Smooth muscle cell (in vitro differentiated cells): Measurements from ENCODE around the gene ACP2. TPM values are rescaled to one million over a fixed set of nuclear protein-coding genes. Genes with fewer than 3 reads are reported as not detected.
A peak's percentile ranks its signal among the peaks of the same experiment; 100 is the strongest.

Experiments used
- DNase-seq: peaks from one replicate; lab custom pipeline; 2025; ENCODE audit not compliant: unreplicated experiment; lab: John Stamatoyannopoulos, UW
- H2AFZ ChIP-seq: fragments of 200-600 bp; sonication (generic); 2 replicates; pipeline ENCODE4 v1.6.0; 2016; ENCODE audit warnings: antibody characterized with exemption, low read depth, mild to moderate bottlenecking
- H3F3A ChIP-seq: fragments of 200-600 bp; sonication (generic); 2 replicates; pipeline ENCODE4 v1.6.0; 2017; ENCODE audit warnings: antibody characterized with exemption, low read depth
- H3K27ac ChIP-seq: fragments of 200-600 bp; sonication (generic); 2 replicates; pipeline ENCODE4 v1.5.1; 2016; ENCODE audit warnings: low read depth, mild to moderate bottlenecking
- H3K27me3 ChIP-seq: fragments of 200-600 bp; sonication (generic); 2 replicates; pipeline ENCODE4 v1.6.1; 2016; ENCODE audit warnings: low read depth, mild to moderate bottlenecking
- H3K36me3 ChIP-seq: fragments of 200-600 bp; sonication (generic); 2 replicates; pipeline ENCODE4 v1.5.1; 2016; ENCODE audit warnings: low read depth
- H3K4me1 ChIP-seq: fragments of 200-600 bp; sonication (generic); 2 replicates; pipeline ENCODE4 v1.5.1; 2016; ENCODE audit warnings: low read depth
- H3K4me2 ChIP-seq: fragments of 200-600 bp; sonication (generic); 2 replicates; pipeline ENCODE4 v1.6.0; 2016; ENCODE audit warnings: mild to moderate bottlenecking
- H3K4me3 ChIP-seq: fragments of 200-600 bp; sonication (generic); 2 replicates; pipeline ENCODE4 v1.5.1; 2016; ENCODE audit warnings: mild to moderate bottlenecking
- H3K79me2 ChIP-seq: fragments of 200-600 bp; sonication (generic); 2 replicates; pipeline ENCODE4 v1.6.0; 2016; ENCODE audit warnings: low read depth, mild to moderate bottlenecking
- H3K9ac ChIP-seq: fragments of 200-600 bp; sonication (generic); 2 replicates; pipeline ENCODE4 v1.6.0; 2016; ENCODE audit warnings: low read depth
- H3K9me3 ChIP-seq: fragments of 200-600 bp; sonication (generic); replicated peaks from 2 replicates; pipeline ENCODE4 v1.5.1; 2016; ENCODE audit warnings: low read depth
- H4K20me1 ChIP-seq: fragments of 200-600 bp; sonication (generic); 2 replicates; pipeline ENCODE4 v1.6.0; 2016; ENCODE audit warnings: low read depth
- WGBS: methylation state at CpG from one replicate; pipeline ENCODE4 v1.1.7; 2016; ENCODE audit warnings: low lambda C conversion rate; 5-methylcytosine and 5-hydroxymethylcytosine counted together
- polyA plus RNA-seq: library from polyadenylated mRNA; unstranded; fragments of >200 nt; fragmentation: Nextera tagmentation; extraction: Ambion mirVana; gene quantifications from 2 replicates; pipeline ENCODE4 v1.2.1, GENCODE V29; 2016
- total RNA-seq: library from RNA; depleted of rRNA; stranded (reverse); fragments of >200 nt; gene quantifications from 2 replicates; pipeline ENCODE4 v1.2.3, GENCODE V29; 2014
- TF ChIP-seq, protein P1 (sequence below): fragments of 200-600 bp; sonication (generic); IDR thresholded peaks from 2 replicates; pipeline ENCODE4 v1.5.1; 2017; ENCODE audit warnings: borderline replicate concordance, mild to moderate bottlenecking, antibody characterized with exemption; ENCODE audit not compliant: insufficient read depth, poor library complexity, severe bottlenecking

The ACP2 gene
- total and polyA plus RNA-seq, 2 experiments from 2014 or later: 26.3 to 62.4 TPM

GRCh38 chr11:47248304-47248663, 330 bp downstream of the ACP2 start:
- H3K27me3 ChIP-seq: no peaks in the 10 kb centered on the region

GRCh38 chr11:47247502-47247901, 1.1 kb downstream of the ACP2 start:
- Histone ChIP-seq H3K9ac (no peak overlapping the region), H3K36me3 (no peaks in the 10 kb centered on the region), H2AFZ (no peak overlapping the region), H3K9me3 (no peaks in the 10 kb centered on the region), H3K27me3 (no peaks in the 10 kb centered on the region), H3F3A (no peaks in the 10 kb centered on the region), H3K4me2 (peak overlapping the region; percentile 64), H3K4me1 (no peaks in the 10 kb centered on the region), H3K27ac (no peak overlapping the region), H3K79me2 (no peaks in the 10 kb centered on the region), H4K20me1 (no peaks in the 10 kb centered on the region), H3K4me3 (no peak overlapping the region)
- TF ChIP-seq, protein P1, sequence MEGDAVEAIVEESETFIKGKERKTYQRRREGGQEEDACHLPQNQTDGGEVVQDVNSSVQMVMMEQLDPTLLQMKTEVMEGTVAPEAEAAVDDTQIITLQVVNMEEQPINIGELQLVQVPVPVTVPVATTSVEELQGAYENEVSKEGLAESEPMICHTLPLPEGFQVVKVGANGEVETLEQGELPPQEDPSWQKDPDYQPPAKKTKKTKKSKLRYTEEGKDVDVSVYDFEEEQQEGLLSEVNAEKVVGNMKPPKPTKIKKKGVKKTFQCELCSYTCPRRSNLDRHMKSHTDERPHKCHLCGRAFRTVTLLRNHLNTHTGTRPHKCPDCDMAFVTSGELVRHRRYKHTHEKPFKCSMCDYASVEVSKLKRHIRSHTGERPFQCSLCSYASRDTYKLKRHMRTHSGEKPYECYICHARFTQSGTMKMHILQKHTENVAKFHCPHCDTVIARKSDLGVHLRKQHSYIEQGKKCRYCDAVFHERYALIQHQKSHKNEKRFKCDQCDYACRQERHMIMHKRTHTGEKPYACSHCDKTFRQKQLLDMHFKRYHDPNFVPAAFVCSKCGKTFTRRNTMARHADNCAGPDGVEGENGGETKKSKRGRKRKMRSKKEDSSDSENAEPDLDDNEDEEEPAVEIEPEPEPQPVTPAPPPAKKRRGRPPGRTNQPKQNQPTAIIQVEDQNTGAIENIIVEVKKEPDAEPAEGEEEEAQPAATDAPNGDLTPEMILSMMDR: no peak
- no peak for DNase-seq
- WGBS: 95% methylated on average over 5 of the region's 5 CpGs

More at GRCh38 chr11:47248304-47248663, 330 bp downstream of the ACP2 start:
- peak overlapping the region; percentile 66 for H3K4me3 ChIP-seq
- H3K36me3 ChIP-seq: no peaks in the 10 kb centered on the region
- WGBS: 45% methylated on average over 7 of the region's 7 CpGs
- no peak overlapping the region for H2AFZ ChIP-seq
- no peak for DNase-seq
- no peaks in the 10 kb centered on the region for H3K4me1 ChIP-seq
- H3F3A ChIP-seq: no peaks in the 10 kb centered on the region
- peak overlapping the region; percentile 66 for H3K9ac ChIP-seq
- no peaks in the 10 kb centered on the region for H4K20me1 ChIP-seq
- peak overlapping the region; percentile 64 for H3K4me2 ChIP-seq
- no peaks in the 10 kb centered on the region for H3K9me3 ChIP-seq
- H3K79me2 ChIP-seq: no peaks in the 10 kb centered on the region
- H3K27ac ChIP-seq: peak overlapping the region; percentile 25
- TF ChIP-seq, protein P1: no peak

- TF ChIP-seq, protein P1: no peak
- Histone ChIP-seq H3K4me1 (no peaks in the 10 kb centered on the region), H3K27me3 (no peaks in the 10 kb centered on the region), H4K20me1 (no peaks in the 10 kb centered on the region), H3K4me3 (no peak overlapping the region), H3K36me3 (no peaks in the 10 kb centered on the region), H3K79me2 (no peaks in the 10 kb centered on the region), H3K9me3 (no peaks in the 10 kb centered on the region), H3F3A (no peaks in the 10 kb centered on the region), H2AFZ (no peak overlapping the region), H3K27ac (no peak overlapping the region), H3K4me2 (no peak overlapping the region), H3K9ac (no peak overlapping the region)
- DNase-seq: no peak
- WGBS: 92% methylated on average over 11 of the region's 11 CpGs
These were observed 2.8 kb downstream of the ACP2 start for GRCh38 chr11:47245611-47246357.
